GM10847 (cell line): ENCODE measurements around the gene LCN9.

Source experiments
- POLR2A ChIP-seq: IDR thresholded peaks from 2 replicates; pipeline ENCODE4 v1.6.1; 2011; ENCODE audit not compliant: insufficient read length; ENCODE audit errors: extremely low read depth

LCN9 gene

DNA sequence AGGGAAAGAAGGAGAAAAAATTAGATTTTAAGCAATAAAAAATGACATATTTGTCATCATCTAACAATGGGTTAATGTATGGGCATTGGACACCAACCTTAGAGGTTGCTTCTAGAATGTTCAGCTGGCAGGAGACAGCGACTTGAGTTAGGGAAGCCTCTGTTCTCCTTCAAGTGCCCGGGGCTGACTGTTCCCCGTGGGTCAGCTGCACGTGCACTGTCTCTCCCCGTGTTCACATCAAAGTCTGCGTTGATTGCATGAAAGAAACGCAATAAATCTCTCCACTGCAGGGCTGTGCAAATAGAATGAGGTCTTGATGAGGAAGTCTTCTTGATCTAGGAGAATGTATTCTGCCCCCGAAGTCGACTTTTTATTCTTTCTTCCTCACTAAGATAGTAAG lies 23.9 kb upstream of the LCN9 start, which contains the start of gene GLT6D1:
GLT6D1 (minus strand) TSS at position 345 of the 400 bp plus-strand sequence. CDS start 353 bp downstream, outside the sequence.
- no peak for TF ChIP-seq POLR2A

DNA sequence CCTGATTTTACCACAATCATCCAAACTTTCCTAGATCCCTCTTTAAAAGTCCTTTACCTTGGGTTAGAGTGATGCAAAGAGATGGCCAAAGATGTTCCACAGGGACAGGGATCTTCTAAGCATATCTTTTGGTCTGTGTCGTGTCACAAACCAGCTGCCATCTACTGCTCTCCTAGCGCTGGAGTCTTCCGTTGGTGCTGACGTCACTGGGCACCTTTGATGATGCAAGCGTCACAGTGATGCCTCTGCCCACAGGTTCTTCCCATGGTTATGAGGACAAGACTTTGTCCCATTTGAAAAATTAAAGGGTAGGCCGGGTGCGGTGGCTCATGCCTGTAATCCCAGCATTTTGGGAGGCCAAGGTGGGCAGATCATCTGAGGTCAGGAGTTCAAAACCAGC lies 22.1 kb upstream of the LCN9 start:
- TF ChIP-seq POLR2A = no peak

DNA sequence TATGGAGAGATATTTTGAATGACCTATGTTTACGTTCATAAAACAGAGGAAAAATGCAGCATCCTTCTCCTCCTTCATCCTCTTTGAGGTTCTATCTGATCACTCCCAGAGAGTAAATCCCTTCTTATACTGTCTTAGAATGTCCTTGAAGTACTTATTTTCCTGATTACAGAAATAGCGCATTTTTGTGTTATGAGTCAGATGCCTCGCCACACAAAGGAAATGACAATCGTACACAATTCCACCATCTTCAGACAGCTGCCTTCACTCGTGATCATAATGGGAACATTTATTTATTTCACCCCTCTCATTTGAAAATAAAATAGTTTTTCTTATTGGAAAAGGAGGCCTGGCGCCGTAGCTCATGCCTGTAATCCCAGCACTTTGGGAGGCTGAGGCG lies 21.4 kb upstream of the LCN9 start:
- TF ChIP-seq POLR2A = no peak

DNA sequence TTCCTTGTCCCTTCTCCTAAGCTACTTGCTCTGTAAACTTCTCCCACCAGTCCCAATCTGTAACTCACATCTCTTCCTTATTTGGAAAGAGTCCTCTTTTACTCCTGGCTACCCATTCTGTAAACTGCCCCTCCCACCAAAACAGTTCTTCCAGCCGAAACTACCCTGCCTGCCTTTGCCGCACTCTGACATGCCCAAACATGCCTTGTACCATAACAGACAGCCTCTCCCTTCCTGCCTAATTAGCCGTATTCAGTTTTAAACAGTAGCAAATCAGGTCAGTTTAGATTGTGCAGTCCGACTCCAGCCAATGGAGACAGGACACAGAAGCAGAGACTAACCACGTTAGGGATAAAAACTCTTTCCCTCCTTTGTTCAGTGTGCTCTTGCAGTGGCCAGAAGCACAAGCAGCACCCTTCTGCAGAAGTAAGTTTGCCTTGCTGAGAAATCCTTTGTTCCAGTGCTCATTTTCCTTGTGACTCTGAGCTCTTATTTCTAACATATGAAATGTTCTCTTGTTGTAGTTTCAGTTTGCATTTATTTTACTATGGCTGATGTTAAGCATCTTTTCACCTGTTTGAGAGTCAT lies 18.4 kb upstream of the LCN9 start:
- no peak for TF ChIP-seq POLR2A

DNA sequence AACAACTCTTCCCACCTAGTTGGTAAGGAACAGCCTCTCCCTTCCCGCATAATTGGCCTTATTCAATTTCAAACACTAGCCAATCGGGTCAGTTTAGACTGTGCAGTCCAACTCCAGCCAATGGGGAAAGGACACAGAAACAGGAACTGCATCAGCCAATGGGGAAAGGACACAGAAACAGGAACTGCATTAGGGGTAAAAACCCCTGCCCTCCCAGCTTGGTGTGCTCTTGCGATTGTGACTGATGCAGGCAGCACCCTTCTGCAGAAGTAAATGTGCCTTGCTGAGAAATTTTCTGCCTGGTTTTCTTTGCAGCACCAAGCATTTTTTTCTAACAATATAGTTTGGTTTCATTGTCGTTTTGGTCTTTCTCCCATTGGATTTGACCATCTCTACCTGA lies 15.2 kb upstream of the LCN9 start:
- TF ChIP-seq POLR2A = no peak

DNA sequence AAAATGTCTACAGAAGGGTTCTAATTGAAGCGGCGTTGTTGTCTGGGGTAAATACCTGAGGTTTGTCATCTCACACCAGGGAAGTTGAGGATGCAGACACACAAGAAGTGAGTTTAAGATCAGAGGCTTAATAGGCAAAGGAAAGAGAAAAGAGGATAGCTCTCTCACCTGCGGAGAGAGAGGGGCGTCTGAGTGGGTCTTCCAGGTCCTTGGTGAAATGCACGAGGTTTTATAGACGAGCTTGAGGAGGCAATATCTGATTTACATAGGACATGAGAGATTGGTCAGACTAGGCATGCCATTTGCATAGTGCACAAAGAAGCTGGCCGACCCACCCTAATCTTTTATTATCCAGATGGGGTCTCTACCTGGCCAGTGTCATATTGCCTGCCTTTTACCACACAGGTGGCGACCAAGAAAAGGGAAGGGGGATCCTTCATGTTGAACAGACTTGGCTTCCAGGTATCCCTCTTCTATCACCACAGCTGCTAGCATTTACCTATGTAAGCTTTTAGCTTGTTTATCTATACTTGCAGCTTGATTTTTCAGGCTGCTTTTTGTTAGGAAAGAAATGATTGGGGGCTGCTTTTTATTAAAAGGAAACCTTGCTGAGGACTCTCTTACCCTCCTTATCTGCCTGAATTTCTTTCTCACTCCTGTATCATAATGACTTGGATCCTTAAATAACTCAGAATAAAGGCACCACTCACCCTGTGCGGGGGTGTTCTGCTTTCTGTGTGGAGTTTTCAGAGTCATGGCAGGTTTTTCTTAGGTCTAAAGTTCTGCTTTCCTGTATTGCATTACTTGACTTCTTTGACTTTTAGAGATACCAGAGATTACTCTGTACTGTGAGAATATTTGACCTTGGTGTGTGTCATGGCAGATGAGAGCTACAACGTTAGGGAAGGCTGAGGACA lies 14.4 kb upstream of the LCN9 start:
- no peak for TF ChIP-seq POLR2A

DNA sequence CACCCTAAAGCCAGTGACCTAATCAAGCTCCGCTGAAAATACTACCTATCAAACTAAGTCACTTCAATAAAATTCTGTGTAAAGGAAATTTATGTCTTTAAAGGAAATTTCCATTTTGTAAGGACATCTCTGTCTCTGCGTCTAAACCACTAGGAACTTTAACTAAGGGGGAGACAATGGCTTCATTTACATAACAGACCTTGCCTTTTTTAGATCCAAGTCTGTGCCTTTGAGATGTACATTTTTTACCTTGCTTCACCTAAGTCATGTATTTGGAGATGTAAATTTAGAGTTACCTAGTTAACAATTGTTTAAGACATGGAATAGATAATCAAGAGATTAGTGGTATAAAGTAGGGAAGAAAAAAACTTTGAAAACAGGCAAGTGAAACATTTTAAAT lies 13.6 kb upstream of the LCN9 start:
- no peak for TF ChIP-seq POLR2A

DNA sequence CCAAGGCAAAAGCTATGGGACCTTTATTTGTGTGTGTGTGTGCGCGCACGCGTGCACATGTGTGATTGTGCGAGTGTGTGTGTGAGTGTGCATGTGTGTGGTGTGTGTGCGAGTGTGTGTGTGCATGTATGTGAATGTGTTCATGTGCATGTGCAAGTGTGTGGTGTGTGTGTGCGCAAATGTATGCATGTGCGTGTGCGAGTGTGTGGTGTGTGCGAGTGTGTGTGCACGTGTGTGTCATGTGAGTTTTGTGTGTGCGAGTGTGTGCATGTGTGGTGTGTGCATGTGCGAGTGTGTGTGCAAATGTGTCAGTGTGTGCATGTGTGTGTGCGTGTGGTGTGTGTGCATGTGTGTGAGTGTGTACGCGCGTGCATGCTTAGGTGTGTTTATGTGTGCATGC lies 12.7 kb upstream of the LCN9 start:
- no peak for TF ChIP-seq POLR2A

DNA sequence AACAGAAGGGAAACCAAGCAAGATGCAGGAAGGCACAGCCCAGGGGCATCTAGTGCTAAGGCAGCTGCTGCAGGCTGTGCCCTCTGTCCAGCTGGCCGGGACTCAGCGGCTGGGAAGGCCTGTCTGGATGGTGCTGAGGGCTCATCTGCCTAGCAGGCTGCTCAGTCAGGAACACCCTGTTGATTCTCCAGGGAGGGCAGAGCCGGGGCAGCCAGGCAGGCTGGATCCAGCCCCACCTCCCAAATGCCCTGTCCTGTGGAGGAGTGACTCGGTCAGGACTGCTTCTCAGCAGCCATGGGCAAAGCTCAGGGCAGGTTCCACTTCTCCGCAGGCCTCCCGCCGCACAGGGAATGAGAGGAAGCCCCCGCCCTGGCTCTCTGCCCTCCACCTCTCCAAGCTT lies 7.8 kb upstream of the LCN9 start:
- TF ChIP-seq POLR2A = no peak

DNA sequence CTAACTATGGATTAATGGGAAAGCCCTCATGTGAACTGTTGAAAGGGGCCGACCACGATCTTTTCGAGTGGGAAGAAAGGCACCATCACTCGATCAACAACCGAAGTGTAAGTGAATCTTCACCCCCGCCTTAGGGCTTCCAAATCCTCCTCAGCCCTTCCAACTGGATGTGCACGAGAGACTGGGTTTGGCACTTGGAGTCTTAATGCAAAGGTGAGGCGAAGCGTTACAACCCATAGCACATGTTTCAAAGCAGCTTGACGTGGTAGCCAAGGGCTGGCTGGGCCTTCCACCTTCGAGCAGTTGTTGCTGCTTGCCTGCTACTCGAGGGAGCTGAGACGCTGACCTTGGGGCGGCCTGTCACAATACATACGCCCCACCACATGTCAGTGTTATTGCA lies 5.7 kb upstream of the LCN9 start:
- TF ChIP-seq POLR2A = no peak

DNA sequence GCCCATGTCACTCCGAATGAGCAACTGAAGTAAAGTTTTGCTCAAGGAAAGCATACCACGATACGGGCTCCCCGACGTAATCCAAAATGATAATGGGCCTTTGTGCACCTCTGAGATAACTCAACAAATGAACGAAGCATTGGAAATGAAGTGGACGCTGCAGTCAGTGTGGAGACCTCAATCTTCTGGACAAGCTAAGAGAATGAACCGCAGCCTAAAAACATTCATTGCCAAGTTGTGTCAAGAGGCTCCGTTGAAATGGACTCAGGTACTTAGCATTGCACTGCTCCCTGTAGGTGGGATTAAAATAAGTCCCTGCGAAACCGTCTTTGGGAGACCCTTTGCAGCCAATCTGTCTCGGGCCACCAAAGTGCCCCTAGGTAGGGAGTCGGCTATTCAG lies 3.9 kb upstream of the LCN9 start:
- no peak for TF ChIP-seq POLR2A

DNA sequence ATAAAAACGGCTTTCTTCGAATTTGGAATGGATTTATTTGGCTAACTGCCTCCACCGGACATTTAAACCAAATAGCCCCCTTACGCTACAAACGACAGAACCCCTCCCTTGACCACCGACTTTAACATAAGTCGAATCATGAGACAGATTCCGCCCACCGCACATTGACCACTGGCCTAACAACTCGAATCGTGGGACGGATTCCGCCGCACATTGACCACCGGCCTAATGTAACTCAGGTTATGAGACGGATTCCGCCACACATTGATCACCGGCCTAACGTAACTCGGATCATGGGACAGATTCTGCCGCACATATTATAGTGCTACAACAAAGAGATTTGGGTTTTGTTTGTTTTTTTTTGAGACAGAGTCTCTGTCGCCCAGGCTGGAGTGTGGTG lies 2.7 kb upstream of the LCN9 start:
- TF ChIP-seq POLR2A = no peak

DNA sequence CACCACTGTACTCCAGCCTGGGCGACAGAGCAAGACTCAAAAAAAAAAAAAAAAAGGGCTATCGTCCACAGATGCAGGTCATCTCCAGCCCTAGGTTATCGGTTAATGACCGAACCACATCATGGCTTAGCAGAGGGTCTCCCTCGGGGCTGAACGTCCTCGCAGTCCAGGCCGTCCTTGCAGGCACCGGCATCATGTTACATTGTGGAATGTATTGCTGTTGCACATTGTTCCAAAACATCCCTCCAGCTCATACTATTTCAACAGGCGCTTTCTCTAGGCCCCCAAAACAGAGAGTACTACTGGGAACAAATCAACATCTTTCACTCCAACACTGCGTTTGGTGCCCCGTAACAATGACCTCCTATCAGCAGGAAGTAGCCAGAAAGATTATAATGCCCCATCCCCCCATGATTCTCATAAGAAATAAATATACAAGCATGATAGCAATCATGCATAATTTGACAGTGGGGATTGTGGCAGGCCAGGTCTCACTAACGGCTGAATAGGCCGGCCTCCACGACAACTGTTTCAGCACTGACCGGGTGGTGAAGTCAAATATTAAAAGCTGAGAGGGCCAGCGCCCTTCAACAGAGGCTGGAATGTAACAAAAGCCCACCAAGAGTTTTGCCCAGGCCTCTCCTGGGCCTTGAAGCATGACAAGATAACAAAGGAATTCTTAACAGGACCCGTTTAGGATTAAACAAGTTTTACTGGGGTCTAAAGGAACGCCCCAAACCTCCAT lies 1.1 kb upstream of the LCN9 start:
- no peak for TF ChIP-seq POLR2A

DNA sequence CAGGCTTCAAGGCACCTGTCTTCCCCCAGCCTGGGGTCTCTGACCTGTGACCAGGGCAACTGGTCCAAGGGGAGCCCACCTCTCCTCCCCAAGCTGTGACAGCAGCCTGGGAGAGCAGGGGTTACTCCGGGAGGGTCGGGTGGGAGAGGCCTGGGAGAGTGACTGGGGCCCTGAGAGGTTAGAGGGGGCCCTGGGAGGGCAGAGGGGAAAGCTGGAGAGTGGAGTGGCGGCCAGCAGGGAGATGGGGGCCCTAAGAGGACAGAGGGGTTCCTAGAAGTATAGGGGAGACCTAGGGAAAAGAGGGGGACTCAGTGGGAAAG lies 302 bp downstream of the LCN9 start:
- TF ChIP-seq POLR2A = no peak

DNA sequence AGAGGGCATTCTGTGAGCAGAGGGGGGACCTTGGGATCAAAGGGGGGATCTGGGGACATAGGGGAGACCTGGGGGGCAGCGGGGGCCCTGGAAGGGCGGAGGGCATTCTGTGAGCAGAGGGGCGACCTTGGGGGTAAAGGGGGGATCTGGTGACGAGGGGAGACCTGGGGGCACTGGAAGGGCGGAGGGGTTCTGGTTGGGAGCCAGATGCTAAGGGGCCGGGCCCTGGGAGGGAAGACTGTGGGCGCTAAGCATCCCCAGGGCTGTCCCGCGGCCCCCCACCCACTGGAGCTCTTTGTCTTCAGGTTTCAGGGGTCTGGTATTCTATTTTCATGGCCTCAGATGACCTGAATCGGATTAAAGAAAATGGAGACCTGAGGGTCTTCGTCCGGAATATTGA lies 748 bp downstream of the LCN9 start:
- no peak for TF ChIP-seq POLR2A

DNA sequence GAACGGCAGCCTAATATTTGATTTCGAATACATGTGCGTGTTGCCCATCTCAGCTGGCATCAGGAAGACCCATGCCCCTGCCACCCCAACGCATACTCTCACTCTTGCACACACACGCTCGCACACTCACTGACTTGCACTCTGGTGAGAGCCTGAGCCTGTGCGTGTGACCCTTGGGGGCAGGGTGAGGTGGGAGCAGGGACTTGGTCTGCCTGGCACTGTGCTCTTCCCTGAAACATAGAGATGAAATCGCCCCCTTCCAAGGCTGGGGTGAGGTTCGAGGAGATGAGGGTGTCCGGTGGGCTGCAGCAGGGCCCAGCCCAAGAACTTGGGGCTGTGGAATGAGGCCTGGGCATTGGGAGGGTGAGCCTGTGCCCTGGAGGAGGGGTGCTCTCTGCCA lies 1.2 kb downstream of the LCN9 start:
- no peak for TF ChIP-seq POLR2A
